MM.1S (cell line): ENCODE results near the gene SNHG17.

Experiments
- DNase-seq: peaks from one replicate; pipeline ENCODE4 v3.0.0-alpha.2; 2015
- H2AFZ ChIP-seq: fragments of 300-600 bp; sonication (generic); 2 replicates; pipeline ENCODE4 v1.6.0; 2016; ENCODE audit warnings: antibody characterized with exemption, low read length
- H3F3A ChIP-seq: fragments of 300-600 bp; sonication (generic); 2 replicates; pipeline ENCODE4 v1.6.1; 2016; ENCODE audit warnings: mild to moderate bottlenecking, antibody characterized with exemption, low read length, moderate library complexity, mixed read lengths; ENCODE audit not compliant: insufficient read depth
- H3K27ac ChIP-seq: fragments of 300-600 bp; sonication (generic); 2 replicates; pipeline ENCODE4 v1.5.1; 2016; ENCODE audit warnings: mild to moderate bottlenecking, low read length
- H3K27me3 ChIP-seq: fragments of 300-600 bp; sonication (generic); replicated peaks from 2 replicates; pipeline ENCODE4 v1.6.0; 2016; ENCODE audit warnings: low read length; ENCODE audit not compliant: insufficient read depth
- H3K36me3 ChIP-seq: fragments of 300-600 bp; sonication (generic); replicated peaks from 2 replicates; pipeline ENCODE4 v1.6.1; 2016; ENCODE audit warnings: mild to moderate bottlenecking, low read length, mixed read lengths; ENCODE audit not compliant: insufficient read depth
- H3K4me1 ChIP-seq: fragments of 300-600 bp; sonication (generic); 2 replicates; pipeline ENCODE4 v1.6.1; 2016; ENCODE audit warnings: low read length, mixed read lengths
- H3K4me2 ChIP-seq: fragments of 300-600 bp; sonication (generic); 2 replicates; pipeline ENCODE4 v1.6.0; 2016; ENCODE audit warnings: low read depth, low read length
- H3K4me3 ChIP-seq: fragments of 300-600 bp; sonication (generic); 2 replicates; pipeline ENCODE4 v1.5.1; 2016; ENCODE audit warnings: low read length, mixed read lengths
- H3K79me2 ChIP-seq: fragments of 300-600 bp; sonication (generic); 2 replicates; pipeline ENCODE4 v1.6.1; 2016; ENCODE audit warnings: mixed run types, low read length, mixed read lengths
- H3K9ac ChIP-seq: fragments of 300-600 bp; sonication (generic); 2 replicates; pipeline ENCODE4 v1.6.1; 2016; ENCODE audit warnings: low read length, mixed read lengths
- H3K9me2 ChIP-seq: fragments of 300-600 bp; sonication (generic); replicated peaks from 2 replicates; pipeline ENCODE4 v1.6.1; 2016; ENCODE audit warnings: mild to moderate bottlenecking, low read length, mixed read lengths; ENCODE audit not compliant: insufficient read depth
- H3K9me3 ChIP-seq: fragments of 300-600 bp; sonication (generic); replicated peaks from 2 replicates; pipeline ENCODE4 v1.6.1; 2016; ENCODE audit warnings: mild to moderate bottlenecking, low read length, mixed read lengths; ENCODE audit not compliant: insufficient read depth
- H4K20me1 ChIP-seq: fragments of 300-600 bp; sonication (generic); 2 replicates; pipeline ENCODE4 v1.6.1; 2016; ENCODE audit warnings: mild to moderate bottlenecking, low read length, moderate library complexity, mixed read lengths; ENCODE audit not compliant: insufficient read depth
- EZH2 ChIP-seq: fragments of 300-600 bp; sonication (generic); optimal IDR thresholded peaks from 2 replicates; pipeline ENCODE3; 2017; ENCODE audit warnings: low read depth, mild to moderate bottlenecking, antibody characterized with exemption, low read length, mixed read lengths
- EZH2phosphoT487 ChIP-seq: fragments of 300-600 bp; sonication (generic); IDR thresholded peaks from 2 replicates; pipeline ENCODE4 v1.6.1; 2018; ENCODE audit warnings: antibody characterized with exemption, low read length
- TF ChIP-seq, protein P1 (sequence below): fragments of 300-600 bp; sonication (generic); IDR thresholded peaks from 2 replicates; pipeline ENCODE4 v1.5.1; 2016; ENCODE audit warnings: antibody characterized with exemption, low read length, mixed read lengths

Gene SNHG17

DNA sequence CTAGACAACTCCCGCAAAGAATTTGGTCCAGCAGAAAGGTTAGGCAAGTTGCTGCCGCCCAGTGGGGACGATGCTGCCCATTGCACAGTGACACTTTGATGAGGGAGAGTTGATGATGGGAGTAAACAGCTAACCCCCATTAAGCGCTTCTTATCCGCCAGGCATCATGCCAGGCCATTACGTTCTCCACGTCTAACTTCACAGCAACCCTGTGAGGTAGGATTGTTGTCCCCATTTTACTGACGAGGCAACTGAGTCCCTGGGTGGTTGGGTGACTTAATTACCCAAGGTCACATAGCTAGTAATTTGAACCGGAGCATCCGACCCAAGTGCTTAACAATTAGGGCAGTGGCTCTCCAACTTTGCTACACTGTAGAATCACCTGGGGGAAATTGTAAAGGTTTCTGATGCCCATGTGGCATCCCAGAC is 38.3 kb upstream of the SNHG17 start:
- Histone ChIP-seq H3K4me2 (peak overlapping the region; percentile 87), H3K36me3 (no peaks in the 10 kb centered on the region), H3K4me3 (peak overlapping the region; percentile 87), H3K9me2 (no peaks in the 10 kb centered on the region), H3K9ac (peak overlapping the region; percentile 72), H3K27ac (no peak overlapping the region), H3K4me1 (peaks cover 13% of the 10 kb centered on the region; the same call in 1 of the 2 replicates), H3F3A (peaks cover 4% of the 10 kb centered on the region; the same call in 1 of the 2 replicates), H3K79me2 (peaks cover 54% of the 10 kb centered on the region), H2AFZ (peak overlapping the region; percentile 52; the same call in 1 of the 2 replicates), H4K20me1 (no peaks in the 10 kb centered on the region), H3K27me3 (peaks cover 4% of the 10 kb centered on the region; the same call in 1 of the 2 replicates), H3K9me3 (no peaks in the 10 kb centered on the region)
- DNase-seq = peak; percentile 37
- TF ChIP-seq EZH2 = no peak
- TF ChIP-seq, protein P1, sequence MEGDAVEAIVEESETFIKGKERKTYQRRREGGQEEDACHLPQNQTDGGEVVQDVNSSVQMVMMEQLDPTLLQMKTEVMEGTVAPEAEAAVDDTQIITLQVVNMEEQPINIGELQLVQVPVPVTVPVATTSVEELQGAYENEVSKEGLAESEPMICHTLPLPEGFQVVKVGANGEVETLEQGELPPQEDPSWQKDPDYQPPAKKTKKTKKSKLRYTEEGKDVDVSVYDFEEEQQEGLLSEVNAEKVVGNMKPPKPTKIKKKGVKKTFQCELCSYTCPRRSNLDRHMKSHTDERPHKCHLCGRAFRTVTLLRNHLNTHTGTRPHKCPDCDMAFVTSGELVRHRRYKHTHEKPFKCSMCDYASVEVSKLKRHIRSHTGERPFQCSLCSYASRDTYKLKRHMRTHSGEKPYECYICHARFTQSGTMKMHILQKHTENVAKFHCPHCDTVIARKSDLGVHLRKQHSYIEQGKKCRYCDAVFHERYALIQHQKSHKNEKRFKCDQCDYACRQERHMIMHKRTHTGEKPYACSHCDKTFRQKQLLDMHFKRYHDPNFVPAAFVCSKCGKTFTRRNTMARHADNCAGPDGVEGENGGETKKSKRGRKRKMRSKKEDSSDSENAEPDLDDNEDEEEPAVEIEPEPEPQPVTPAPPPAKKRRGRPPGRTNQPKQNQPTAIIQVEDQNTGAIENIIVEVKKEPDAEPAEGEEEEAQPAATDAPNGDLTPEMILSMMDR = peak; percentile 30; the same call in 1 of the 2 replicates
- no peak for TF ChIP-seq EZH2phosphoT487

DNA sequence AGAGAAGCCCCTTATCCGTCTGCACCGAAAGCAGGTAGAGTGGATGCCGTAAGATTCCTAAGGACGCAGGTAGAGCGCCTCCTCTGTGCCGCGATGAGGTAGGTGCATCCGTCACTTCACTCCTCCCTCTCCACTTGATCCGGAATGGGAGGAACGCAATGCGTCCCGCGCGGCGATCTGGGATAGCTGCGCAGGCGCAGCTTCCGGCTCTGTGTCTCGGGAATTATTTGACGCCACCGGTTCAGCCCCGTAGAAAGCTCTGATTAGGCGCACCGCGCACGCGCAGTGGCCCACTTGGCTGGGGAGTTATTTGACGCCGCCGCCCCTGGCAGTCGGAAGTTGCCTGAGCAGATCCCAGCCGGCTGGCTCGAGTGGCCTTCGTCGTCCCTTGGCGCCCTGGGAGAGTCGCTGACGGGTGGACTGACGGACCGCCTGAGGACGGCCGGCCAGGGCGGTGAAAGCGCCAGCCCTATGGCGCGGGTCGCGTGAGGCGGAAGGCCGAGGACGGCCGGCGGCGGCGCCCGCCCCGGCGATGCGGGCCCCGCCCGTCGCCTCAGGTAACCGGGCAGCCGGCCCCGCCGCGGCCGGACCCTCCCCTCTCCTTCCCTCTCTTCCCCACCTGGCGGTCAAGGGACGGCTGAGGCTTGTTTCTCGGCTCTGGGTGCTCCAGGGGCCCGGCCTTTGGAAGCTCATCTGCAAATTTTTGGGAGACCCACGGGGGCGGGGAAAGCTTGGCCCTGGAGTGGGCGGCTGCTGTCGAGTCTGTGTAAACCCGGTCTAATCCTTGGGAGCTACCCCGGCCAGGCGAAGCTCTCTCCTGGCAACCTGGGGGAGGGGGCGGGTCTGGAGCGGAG is 37.6 kb upstream of the SNHG17 start, which contains the start of gene RALGAPB:
Gene RALGAPB, plus strand, starts transcription at position 331 of the 854 bp plus-strand sequence. CDS start 15,590 bp downstream, outside the sequence.
- Histone ChIP-seq H3K4me3 (peak within 1 kb of the TSS; percentile 87), H3K27me3 (peaks cover 4% of the 10 kb centered on the region; the same call in 1 of the 2 replicates), H3F3A (peaks cover 4% of the 10 kb centered on the region; the same call in 1 of the 2 replicates), H3K9ac (peak within 1 kb of the TSS; percentile 72), H3K36me3 (no peaks in the 10 kb centered on the region), H3K9me2 (no peaks in the 10 kb centered on the region), H3K4me2 (peak within 1 kb of the TSS; percentile 87), H2AFZ (peak within 1 kb of the TSS; percentile 83), H3K9me3 (no peaks in the 10 kb centered on the region), H3K27ac (peak within 1 kb of the TSS; percentile 47; the same call in 1 of the 2 replicates), H3K79me2 (peaks cover 48% of the 10 kb centered on the region), H3K4me1 (peaks cover 13% of the 10 kb centered on the region; the same call in 1 of the 2 replicates), H4K20me1 (no peaks in the 10 kb centered on the region)
- peak; percentile 99 for DNase-seq
- TF ChIP-seq EZH2 (no peak), EZH2phosphoT487 (no peak)
- TF ChIP-seq, protein P1 = peak; percentile 57

DNA sequence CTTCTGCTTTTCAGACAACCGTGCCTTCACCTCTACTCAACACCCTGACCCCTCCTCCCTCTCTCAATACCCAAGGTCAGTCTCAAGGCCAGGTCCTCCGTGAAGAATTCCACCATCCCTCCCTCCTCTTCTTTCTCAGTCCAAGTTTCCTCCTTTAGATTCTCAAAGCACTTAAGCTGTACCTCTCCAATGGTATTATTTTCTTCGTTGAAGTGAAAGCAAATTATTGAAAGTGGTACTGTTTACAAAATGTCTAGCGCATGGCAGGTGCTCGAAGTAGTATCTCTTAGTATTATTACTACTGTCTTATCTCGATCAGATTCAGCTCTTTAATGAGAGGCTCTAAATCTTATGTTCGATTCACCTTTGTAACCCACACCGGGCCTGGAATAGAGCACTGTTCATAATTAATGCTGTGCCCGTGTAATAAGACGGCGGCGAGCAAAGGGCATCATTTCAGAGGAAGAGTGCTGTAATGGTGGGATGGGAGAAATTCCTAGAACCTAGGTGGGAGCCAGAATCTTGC is 36.9 kb upstream of the SNHG17 start:
- no peak for DNase-seq
- Histone ChIP-seq H3K4me1 (peaks cover 13% of the 10 kb centered on the region; the same call in 1 of the 2 replicates), H2AFZ (peak overlapping the region; percentile 83), H3K36me3 (no peaks in the 10 kb centered on the region), H3K4me3 (peak overlapping the region; percentile 87), H3K9ac (peak overlapping the region; percentile 72; the same call in 1 of the 2 replicates), H4K20me1 (no peaks in the 10 kb centered on the region), H3K79me2 (peaks cover 41% of the 10 kb centered on the region), H3K27me3 (peaks cover 4% of the 10 kb centered on the region; the same call in 1 of the 2 replicates), H3K27ac (no peak overlapping the region; the same call in 1 of the 2 replicates), H3F3A (peaks cover 4% of the 10 kb centered on the region; the same call in 1 of the 2 replicates), H3K9me2 (no peaks in the 10 kb centered on the region), H3K9me3 (no peaks in the 10 kb centered on the region), H3K4me2 (peak overlapping the region; percentile 72)
- TF ChIP-seq EZH2 = no peak
- TF ChIP-seq, protein P1 = no peak
- no peak for TF ChIP-seq EZH2phosphoT487
